Central memory CD8-positive, alpha-beta T cell (primary cell): ENCODE results near the gene C15orf39.

Experiments
- ATAC-seq: fragments of 150-1000 bp; cut with Tn5 transposase; replicated peaks from 2 replicates; pipeline ENCODE4 v1.10.0; 2022; ENCODE audit warnings: mild to moderate bottlenecking, moderate FRiP score, moderate number of reproducible peaks; ENCODE audit not compliant: poor library complexity, severe bottlenecking; ENCODE audit errors: extremely low read depth
- DNase-seq, 2 donors: peaks; one replicate each; pipeline ENCODE4 v3.0.0; 2021; ENCODE audit warnings: low spot score in 2 of 2
- H3K27ac Mint-ChIP-seq: one replicate; pipeline ENCODE4 v1.8.0; 2022; ENCODE audit warnings: low read depth, mild to moderate bottlenecking, moderate library complexity, mixed read lengths
- H3K27me3 Mint-ChIP-seq: one replicate; pipeline ENCODE4 v1.8.0; 2022; ENCODE audit warnings: mixed read lengths
- H3K36me3 Mint-ChIP-seq: one replicate; pipeline ENCODE4 v1.8.0; 2022; ENCODE audit warnings: mild to moderate bottlenecking, moderate library complexity, mixed read lengths; ENCODE audit not compliant: insufficient read depth
- H3K4me1 Mint-ChIP-seq: one replicate; pipeline ENCODE4 v1.8.0; 2022; ENCODE audit warnings: mixed read lengths
- H3K4me3 Mint-ChIP-seq: one replicate; pipeline ENCODE4 v1.8.0; 2022; ENCODE audit warnings: mild to moderate bottlenecking, moderate library complexity, mixed read lengths
- H3K9me3 Mint-ChIP-seq: one replicate; pipeline ENCODE4 v1.8.0; 2022; ENCODE audit warnings: mixed read lengths

C15orf39 gene

DNA sequence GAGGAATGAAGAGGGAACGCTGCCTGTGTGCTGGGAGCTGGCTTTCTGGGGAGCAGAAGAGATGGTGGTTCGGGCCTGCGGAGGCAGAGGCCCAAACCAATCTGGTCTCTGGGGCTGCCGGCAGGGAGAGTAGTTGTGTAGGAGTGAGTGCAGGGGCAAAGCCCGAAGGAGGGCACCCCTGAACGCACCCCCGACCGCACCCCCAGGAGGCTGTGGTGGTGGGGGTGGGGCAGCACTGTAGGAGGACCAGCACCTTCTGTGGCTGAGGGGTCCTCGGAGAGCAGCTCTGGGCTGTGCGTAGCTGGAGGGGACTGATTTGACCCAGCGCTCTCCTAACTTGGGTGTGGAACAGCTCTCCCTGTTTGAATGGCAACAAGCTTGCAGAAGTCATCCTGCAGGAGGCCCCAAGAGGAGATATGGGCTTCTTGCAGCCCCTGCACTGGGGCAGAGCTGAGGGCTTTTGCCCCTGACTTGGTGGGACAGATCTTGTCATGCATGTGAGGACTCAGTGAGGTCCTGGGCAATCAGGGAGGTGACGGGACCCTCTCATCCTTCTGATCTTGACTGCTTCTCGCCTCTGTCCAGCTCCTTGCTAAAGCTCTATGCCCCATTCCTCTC lies 26.1 kb downstream of the C15orf39 start:
- Mint-ChIP-seq H3K36me3 (peaks cover 2% of the 10 kb centered on the region), H3K9me3 (no peaks in the 10 kb centered on the region), H3K4me1 (no peaks in the 10 kb centered on the region), H3K4me3 (no peak overlapping the region), H3K27me3 (peaks cover 61% of the 10 kb centered on the region), H3K27ac (no peak overlapping the region)
- ATAC-seq: no peak
- no peak for DNase-seq

DNA sequence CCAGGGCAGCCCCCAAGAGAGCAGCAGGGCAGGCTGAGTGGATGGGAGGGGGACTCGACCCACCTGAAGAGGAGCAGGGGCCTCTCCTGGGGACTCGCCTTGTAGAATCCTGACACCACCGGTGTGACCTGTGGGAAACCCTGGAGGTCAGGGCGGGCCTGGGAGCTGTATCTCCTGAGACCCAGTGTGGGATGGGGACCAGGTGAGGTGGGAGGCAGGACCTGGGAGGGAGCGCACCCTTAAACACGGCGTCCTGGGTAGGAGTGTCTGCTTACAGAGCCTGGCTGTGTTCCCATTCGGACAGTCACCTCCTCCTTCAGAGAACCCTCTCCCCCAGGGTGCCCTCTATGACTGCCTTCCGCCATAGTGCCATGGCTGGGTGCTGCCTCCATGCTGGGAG lies 27.1 kb downstream of the C15orf39 start:
- H3K9me3 Mint-ChIP-seq: no peaks in the 10 kb centered on the region
- H3K27ac Mint-ChIP-seq: no peak overlapping the region
- DNase-seq: no peak
- H3K27me3 Mint-ChIP-seq: peaks cover 67% of the 10 kb centered on the region
- peaks cover 2% of the 10 kb centered on the region for H3K36me3 Mint-ChIP-seq
- no peak overlapping the region for H3K4me3 Mint-ChIP-seq
- ATAC-seq: no peak
- no peaks in the 10 kb centered on the region for H3K4me1 Mint-ChIP-seq

DNA sequence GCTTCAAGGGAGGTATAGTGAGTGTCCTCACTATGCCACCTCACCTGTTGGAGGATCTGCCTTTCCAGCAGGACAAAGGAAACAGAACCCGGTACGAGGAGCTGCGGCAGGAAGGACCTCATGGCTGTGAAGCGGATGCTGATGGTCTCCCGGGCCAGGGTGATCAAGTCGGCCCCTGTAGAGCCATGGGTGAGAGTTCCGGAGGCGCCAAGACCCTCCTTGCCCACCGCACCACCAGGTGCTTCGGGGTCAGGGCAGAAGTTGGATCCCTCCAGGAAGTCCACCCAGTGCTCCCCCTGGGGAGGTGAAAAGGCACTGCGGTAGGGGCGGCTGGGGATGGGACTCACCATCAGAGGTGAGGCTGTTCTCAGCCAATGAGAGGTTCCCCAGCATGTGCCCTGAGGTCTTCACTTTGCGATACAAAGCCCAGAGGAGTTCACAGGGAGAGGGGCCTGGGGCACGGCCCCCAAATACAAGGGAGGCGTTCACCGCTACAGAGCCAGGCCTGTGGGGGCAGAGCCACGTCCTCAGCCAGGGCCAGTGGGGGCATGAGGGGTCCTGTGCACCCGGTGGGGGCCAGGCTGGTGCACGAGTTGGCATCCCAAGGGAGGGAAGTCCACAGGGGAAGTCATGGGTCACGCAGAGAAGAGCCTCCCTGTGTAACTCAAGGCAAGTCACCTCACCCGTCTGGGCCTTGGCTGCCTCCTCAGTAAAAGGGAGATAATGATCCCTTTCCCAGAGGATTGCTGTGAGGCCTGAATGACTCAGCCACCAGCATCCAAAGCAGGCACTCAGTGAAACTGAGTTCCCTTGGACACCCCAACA lies 27.7 kb downstream of the C15orf39 start:
- DNase-seq: no peak
- Mint-ChIP-seq H3K27ac (no peak overlapping the region), H3K27me3 (peaks cover 64% of the 10 kb centered on the region)

DNA sequence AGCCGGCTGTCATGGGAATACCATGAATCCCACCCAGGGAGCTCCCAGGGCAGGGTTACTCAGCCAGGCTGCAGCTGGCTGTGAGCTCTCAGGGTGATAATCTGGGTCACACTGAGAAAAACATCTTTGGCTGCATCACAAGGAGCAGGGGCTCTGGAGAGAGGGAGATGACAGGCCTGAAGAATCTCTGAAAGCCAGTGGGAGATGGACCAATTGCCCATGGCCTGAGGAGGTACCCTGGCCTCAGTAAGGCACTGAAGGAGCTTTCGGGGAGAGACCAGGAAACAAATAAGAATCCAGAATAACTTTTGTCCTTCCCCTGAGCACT lies 28.3 kb downstream of the C15orf39 start:
- peaks cover 63% of the 10 kb centered on the region for H3K27me3 Mint-ChIP-seq
- no peak for DNase-seq
- H3K36me3 Mint-ChIP-seq: no peaks in the 10 kb centered on the region

More for the DNA sequence above, 27.7 kb downstream of the C15orf39 start:
- no peak for ATAC-seq
- Mint-ChIP-seq H3K36me3 (peaks cover 2% of the 10 kb centered on the region), H3K4me3 (no peak overlapping the region), H3K9me3 (no peaks in the 10 kb centered on the region), H3K4me1 (no peaks in the 10 kb centered on the region)

DNA sequence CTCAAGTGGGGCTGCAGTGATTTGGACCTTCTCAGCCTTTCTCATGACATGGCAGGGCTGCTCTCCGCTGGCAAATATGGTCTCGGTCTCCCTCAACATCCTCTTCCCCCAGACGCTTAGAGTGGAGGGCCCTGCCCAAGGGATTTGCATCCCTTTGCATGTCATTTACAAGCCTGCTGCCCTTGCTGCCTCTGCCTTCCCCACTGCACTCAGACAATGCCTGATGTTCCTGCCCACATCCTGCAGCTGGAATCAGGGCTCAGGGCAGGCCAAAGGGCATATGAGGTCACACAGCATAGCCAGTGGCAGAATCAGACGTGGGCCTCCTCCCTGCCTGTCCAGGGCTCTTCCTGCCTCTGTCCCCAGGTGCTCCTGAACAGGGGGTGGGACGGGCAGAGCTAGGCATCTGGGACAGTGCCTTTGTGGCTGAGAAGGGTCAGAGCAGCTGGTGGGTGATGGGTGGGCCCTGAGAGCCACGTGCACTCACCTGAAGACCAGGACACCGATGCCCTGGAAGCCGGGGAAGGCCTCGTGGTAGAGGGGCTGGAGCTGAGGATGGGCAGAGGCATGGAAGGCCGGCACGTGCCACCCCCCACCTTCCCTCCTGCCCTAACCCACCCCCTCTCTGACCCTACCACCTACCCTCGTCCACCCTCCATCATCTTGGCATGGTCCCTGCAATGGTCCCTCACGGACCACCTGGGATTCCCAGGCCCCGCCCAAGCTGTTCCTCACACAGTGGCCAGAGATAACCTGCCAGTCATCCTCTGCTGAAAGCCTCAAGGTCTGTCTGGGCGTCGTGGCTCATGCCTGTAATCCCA lies 29.1 kb downstream of the C15orf39 start:
- H3K9me3 Mint-ChIP-seq: no peaks in the 10 kb centered on the region
- peaks cover 69% of the 10 kb centered on the region for H3K27me3 Mint-ChIP-seq
- no peaks in the 10 kb centered on the region for H3K36me3 Mint-ChIP-seq
- H3K27ac Mint-ChIP-seq: no peak overlapping the region
- ATAC-seq (no peak), DNase-seq (no peak)
- H3K4me3 Mint-ChIP-seq: no peak overlapping the region
- H3K4me1 Mint-ChIP-seq: no peaks in the 10 kb centered on the region

More for the DNA sequence above, 28.3 kb downstream of the C15orf39 start:
- no peak overlapping the region for H3K4me3 Mint-ChIP-seq
- no peak for ATAC-seq
- no peaks in the 10 kb centered on the region for H3K4me1 Mint-ChIP-seq
- H3K9me3 Mint-ChIP-seq: no peaks in the 10 kb centered on the region
- no peak overlapping the region for H3K27ac Mint-ChIP-seq

DNA sequence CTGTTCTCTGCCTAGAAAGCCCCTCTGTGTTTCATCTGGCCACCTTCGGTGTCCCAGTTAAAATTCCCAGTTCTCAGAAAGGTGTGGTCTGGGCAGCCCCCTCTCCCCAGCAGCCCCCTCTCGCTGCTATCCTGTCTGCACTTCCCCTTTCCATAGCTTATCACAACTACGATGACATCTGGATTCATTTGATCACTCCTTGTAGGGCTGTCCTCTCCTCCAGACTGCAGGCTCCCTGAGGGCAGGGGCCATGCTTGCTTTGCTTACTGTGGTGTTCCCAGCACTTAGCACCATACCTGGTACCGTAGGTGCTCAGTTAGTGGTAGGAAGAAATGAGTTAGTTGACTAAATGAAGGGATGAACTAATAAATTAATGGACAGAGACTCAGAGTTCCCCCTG lies 30.2 kb downstream of the C15orf39 start:
- DNase-seq: no peak
- H3K27me3 Mint-ChIP-seq: peaks cover 63% of the 10 kb centered on the region
- H3K27ac Mint-ChIP-seq: no peak overlapping the region
- no peaks in the 10 kb centered on the region for H3K9me3 Mint-ChIP-seq
- H3K4me3 Mint-ChIP-seq: no peak overlapping the region
- ATAC-seq: no peak
- no peaks in the 10 kb centered on the region for H3K4me1 Mint-ChIP-seq
- H3K36me3 Mint-ChIP-seq: no peaks in the 10 kb centered on the region

DNA sequence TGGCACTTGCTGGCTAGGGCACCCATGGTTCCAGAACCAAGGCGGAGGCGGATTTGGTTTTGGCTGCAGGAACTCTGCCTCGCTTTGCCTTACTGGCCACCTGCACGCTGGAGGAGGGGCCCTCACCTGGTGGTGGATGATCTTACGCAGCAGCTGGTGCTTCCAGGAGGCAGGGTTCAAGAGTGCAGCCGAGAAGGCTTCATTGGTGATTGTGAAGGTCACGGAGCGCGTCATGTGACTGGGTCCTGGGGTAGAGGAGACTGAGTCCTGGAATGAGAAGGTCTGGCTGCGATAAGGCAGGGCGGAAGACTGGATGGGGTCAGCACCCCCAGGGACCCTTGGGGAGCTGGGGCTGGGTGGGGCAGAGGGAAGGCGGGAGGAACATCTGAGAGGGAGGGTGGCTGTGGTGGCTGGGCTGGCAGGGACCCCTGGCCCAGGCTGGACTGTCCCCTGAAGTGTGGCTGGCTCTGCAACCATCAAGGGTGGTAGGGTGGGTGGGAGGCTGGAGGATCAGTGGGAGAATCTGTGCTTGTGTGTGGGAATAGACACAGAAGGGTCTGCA lies 30.7 kb downstream of the C15orf39 start:
- Mint-ChIP-seq H3K4me3 (no peak overlapping the region), H3K9me3 (no peaks in the 10 kb centered on the region), H3K27me3 (peaks cover 58% of the 10 kb centered on the region), H3K27ac (no peak overlapping the region), H3K36me3 (no peaks in the 10 kb centered on the region), H3K4me1 (no peaks in the 10 kb centered on the region)
- DNase-seq: no peak
- no peak for ATAC-seq

DNA sequence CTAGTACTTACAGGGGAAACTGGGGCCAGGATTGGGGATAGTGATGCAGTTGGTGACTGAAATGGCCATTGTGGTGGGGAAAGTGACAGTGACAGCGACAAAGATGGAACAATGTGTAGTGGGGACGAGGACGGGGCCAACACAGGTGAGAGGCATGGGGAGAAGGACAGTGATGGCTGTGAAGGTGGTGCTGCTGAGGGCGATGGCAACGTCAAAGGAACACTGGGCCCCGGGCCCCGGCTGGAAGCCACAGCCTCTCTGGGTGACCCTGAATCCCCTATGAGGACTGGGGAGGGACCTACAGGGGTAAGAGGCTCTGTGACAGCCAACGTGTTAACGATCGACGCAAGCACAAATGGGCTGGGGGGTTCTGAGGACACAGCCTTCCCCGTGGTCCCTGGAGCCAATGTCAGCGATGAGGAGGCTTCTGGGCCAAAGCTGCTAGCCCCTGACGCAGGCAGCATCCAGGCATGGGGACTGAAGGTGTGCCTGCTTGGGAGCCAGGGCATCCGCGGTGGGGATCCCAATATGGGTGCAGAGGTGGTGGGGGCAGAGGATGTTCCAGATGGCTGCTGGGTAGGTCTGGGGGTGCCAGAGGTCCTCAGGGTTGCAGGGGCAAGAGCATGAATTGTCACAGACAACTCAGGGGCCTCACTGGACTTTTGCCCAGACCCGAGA lies 31.3 kb downstream of the C15orf39 start:
- DNase-seq (no peak), ATAC-seq (no peak)
- Mint-ChIP-seq H3K4me3 (no peak overlapping the region), H3K36me3 (no peaks in the 10 kb centered on the region), H3K4me1 (no peaks in the 10 kb centered on the region), H3K27ac (no peak overlapping the region), H3K27me3 (peaks cover 51% of the 10 kb centered on the region), H3K9me3 (no peaks in the 10 kb centered on the region)

DNA sequence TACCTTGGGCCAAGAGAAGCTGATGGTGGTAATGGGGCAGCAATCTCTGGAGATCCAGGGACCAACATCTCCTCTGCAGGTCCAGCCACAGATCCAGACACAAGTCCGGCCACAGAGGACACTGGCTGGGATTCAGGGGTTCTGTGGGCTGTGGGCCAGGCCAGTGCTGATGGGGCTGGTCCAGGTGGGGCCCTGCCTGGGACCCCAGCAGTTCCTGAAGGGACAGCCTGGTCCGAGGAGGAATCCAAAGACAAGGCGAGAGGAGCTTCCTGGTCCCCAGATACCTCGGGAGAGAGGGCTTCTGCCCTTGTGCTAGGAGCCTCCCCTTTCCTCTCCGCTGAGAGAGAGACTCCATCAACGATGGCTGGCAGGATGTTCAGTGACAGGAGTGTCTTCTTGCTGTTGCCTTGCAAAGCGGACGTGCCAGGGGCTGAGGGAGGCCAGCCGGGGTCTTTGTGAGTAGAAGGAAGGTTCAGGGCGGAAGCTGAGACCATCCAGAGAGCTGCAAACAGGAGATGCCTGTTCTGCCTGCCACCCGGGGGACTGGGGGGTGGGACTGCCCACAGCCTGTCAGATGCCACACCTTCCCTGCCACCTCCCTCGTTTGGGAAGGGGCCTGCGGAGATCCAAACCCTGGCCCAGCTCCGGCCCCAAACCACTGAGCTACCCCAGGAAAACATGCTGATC lies 32.0 kb downstream of the C15orf39 start:
- no peaks in the 10 kb centered on the region for H3K9me3 Mint-ChIP-seq
- H3K27me3 Mint-ChIP-seq: peaks cover 51% of the 10 kb centered on the region
- H3K27ac Mint-ChIP-seq: no peak overlapping the region
- H3K36me3 Mint-ChIP-seq: no peaks in the 10 kb centered on the region
- H3K4me3 Mint-ChIP-seq: no peak overlapping the region
- ATAC-seq (no peak), DNase-seq (no peak)
- no peaks in the 10 kb centered on the region for H3K4me1 Mint-ChIP-seq

DNA sequence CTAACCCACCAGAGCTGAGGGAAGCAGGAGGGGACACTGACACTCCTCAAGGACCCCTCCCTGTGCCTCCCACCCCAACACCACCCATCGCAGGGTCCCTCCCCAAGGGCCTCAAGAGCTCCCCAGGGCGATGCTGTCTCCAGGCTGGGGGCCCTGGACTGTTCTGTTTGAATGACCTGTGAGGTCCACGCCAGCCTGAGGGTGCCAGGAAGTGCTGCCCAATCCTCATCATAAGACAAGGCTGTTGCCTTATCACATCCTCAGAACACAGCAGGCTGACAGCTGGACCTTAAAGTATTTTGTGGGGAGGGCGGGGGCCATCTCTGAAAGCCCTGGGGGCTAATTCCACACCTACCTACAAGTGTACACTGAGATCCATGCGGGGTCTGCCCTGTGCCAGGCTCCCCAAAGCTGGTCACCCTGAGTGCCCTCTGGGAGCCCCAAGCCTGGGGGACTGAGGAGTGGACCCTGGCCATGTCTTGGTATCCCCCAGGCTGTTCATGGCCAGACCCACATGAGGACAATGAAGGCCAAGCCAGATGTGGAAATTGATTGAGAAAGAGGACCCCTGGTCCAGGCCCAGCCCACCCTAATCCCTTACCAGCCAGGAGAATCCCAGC lies 32.6 kb downstream of the C15orf39 start:
- Mint-ChIP-seq H3K4me3 (no peak overlapping the region), H3K36me3 (no peaks in the 10 kb centered on the region), H3K27ac (no peak overlapping the region), H3K9me3 (no peaks in the 10 kb centered on the region), H3K27me3 (peaks cover 56% of the 10 kb centered on the region), H3K4me1 (no peaks in the 10 kb centered on the region)
- no peak for ATAC-seq
- DNase-seq: no peak

DNA sequence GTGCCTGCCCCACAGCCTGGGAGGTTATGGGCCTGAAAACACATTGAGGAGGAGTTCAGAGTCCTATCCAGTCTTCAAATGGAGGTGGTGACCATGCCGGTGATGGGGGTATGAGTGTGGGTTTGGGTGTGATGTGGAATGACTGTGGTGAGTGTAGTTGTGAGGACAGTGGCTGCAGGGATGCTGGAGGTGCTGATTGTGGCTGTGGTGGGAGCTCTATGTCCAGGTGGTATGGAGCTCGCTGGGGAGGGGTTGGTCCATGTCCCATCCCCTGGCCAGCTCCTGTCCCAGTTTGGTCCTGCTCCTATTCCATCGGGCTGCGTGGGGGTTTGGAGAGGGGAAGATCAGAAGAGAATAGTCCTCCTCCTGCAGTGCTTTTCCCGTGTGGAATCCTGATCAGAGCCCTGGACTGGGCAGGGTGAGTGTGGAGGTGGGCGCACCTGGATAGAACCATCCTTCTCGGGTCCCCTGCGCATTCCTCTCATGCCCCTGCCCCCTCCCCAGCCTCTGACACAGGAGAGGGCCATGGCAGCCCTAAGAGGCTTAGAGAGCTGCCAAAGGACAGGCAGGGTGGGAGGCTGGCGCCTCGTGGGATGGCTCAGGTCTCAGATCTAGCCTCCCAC lies 33.5 kb downstream of the C15orf39 start:
- no peaks in the 10 kb centered on the region for H3K4me1 Mint-ChIP-seq
- H3K27ac Mint-ChIP-seq: no peak overlapping the region
- no peaks in the 10 kb centered on the region for H3K9me3 Mint-ChIP-seq
- H3K27me3 Mint-ChIP-seq: peaks cover 64% of the 10 kb centered on the region
- H3K4me3 Mint-ChIP-seq: no peak overlapping the region
- ATAC-seq (no peak), DNase-seq (no peak)
- no peaks in the 10 kb centered on the region for H3K36me3 Mint-ChIP-seq
